ENCODE measurements around the gene CCDC116.

CCDC116 gene

DNA sequence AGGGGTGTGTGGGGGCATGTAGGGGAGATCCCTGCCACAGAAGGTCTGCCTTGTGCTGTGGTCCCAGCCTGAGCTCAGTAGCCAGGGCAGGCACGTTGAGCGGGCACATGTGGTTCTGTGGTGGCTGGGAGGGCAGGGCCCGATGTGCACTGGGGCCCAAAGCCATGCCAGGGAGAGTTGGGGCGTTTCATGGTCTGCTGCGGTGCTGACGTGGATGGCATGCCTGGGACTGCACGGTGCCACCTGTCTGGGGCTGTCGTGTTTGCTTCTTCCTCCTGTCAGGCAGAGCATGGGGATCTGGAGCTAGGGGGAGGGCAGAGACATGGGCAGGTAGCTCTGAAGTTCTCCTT lies 52.6 kb downstream of the CCDC116 start:
- Histone ChIP-seq H3K36me3 (ENCODE audit: insufficient read depth, low read length) (peaks cover 32% of the 10 kb centered on the region; the same call in 1 of the 2 replicates), H3K4me1 (ENCODE audit: insufficient read depth, low read length, poor library complexity, severe bottlenecking) (no peaks in the 10 kb centered on the region), H3K9me3 (ENCODE audit: insufficient read depth, low read depth, low read length) (no peaks in the 10 kb centered on the region), H3K27me3 (ENCODE audit: insufficient read depth, low read length, poor library complexity, severe bottlenecking) (no peaks in the 10 kb centered on the region), H3K9ac (ENCODE audit: low read depth, low read length, poor library complexity, severe bottlenecking) (no peak overlapping the region), H3K79me2 (ENCODE audit: insufficient read depth, low read length) (no peaks in the 10 kb centered on the region), H3K4me3 (ENCODE audit: low read length, poor library complexity, severe bottlenecking) (no peak overlapping the region), H3K4me2 (ENCODE audit: low read depth, low read length, poor library complexity, severe bottlenecking) (no peak overlapping the region), H4K20me1 (ENCODE audit: insufficient read depth, low read length, poor library complexity, severe bottlenecking) (no peaks in the 10 kb centered on the region), H2AFZ (ENCODE audit: low read length) (no peak overlapping the region), H3F3A (ENCODE audit: low read depth) (no peaks in the 10 kb centered on the region), H3K9me2 (replicated peaks; ENCODE audit: low read depth, low read length) (no peaks in the 10 kb centered on the region)
- TF ChIP-seq, protein P1, sequence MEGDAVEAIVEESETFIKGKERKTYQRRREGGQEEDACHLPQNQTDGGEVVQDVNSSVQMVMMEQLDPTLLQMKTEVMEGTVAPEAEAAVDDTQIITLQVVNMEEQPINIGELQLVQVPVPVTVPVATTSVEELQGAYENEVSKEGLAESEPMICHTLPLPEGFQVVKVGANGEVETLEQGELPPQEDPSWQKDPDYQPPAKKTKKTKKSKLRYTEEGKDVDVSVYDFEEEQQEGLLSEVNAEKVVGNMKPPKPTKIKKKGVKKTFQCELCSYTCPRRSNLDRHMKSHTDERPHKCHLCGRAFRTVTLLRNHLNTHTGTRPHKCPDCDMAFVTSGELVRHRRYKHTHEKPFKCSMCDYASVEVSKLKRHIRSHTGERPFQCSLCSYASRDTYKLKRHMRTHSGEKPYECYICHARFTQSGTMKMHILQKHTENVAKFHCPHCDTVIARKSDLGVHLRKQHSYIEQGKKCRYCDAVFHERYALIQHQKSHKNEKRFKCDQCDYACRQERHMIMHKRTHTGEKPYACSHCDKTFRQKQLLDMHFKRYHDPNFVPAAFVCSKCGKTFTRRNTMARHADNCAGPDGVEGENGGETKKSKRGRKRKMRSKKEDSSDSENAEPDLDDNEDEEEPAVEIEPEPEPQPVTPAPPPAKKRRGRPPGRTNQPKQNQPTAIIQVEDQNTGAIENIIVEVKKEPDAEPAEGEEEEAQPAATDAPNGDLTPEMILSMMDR (conservative IDR thresholded peaks at IDR 0.05; ENCODE audit: low read length) = no peak
- no peak for TF ChIP-seq EZH2phosphoT487 (IDR thresholded peaks at IDR 0.05; ENCODE audit: borderline replicate concordance)

DNA sequence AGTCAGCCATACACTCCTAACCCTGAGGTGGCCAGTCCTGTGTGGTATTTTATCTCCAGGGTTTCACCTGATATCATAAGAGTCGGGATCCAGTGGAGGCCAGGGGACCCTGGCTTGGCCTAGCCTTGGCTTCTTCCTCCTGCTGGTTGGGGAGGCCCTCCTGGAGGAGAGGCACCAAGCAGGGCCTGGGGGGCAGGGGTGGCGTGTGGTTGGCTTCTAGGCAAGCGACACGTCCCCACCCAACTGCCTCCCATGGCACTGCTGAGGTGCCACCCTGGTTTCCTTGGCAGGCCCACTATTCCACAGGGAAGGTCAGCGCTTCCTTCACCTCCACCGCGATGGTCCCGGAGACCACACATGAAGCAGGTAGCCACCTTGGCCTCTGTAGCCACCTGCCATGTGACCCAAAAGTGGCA lies 53.6 kb downstream of the CCDC116 start:
- H3K36me3 ChIP-seq (ENCODE audit: insufficient read depth, low read length) = peaks cover 32% of the 10 kb centered on the region; the same call in 1 of the 2 replicates

More for the DNA sequence above, 53.6 kb downstream of the CCDC116 start:
- TF ChIP-seq, protein P1 (conservative IDR thresholded peaks at IDR 0.05; ENCODE audit: low read length) = no peak
- TF ChIP-seq EZH2phosphoT487 (IDR thresholded peaks at IDR 0.05; ENCODE audit: borderline replicate concordance) = no peak
- H3K4me1 ChIP-seq (ENCODE audit: insufficient read depth, low read length, poor library complexity, severe bottlenecking) = no peaks in the 10 kb centered on the region
- H4K20me1 ChIP-seq (ENCODE audit: insufficient read depth, low read length, poor library complexity, severe bottlenecking) = no peaks in the 10 kb centered on the region
- no peak overlapping the region for H3K4me2 ChIP-seq (ENCODE audit: low read depth, low read length, poor library complexity, severe bottlenecking)
- H3K27me3 ChIP-seq (ENCODE audit: insufficient read depth, low read length, poor library complexity, severe bottlenecking) = no peaks in the 10 kb centered on the region
- H3K79me2 ChIP-seq (ENCODE audit: insufficient read depth, low read length) = no peaks in the 10 kb centered on the region
- no peaks in the 10 kb centered on the region for H3K9me2 ChIP-seq (replicated peaks; ENCODE audit: low read depth, low read length)
- H3F3A ChIP-seq (ENCODE audit: low read depth) = no peaks in the 10 kb centered on the region
- no peak overlapping the region for H3K9ac ChIP-seq (ENCODE audit: low read depth, low read length, poor library complexity, severe bottlenecking)
- H3K4me3 ChIP-seq (ENCODE audit: low read length, poor library complexity, severe bottlenecking) = no peak overlapping the region
- no peaks in the 10 kb centered on the region for H3K9me3 ChIP-seq (ENCODE audit: insufficient read depth, low read depth, low read length)
- no peak overlapping the region for H2AFZ ChIP-seq (ENCODE audit: low read length)

Measured in Loucy (cell line).